Right lobe of liver (tissue), 4 donors: Measurements from ENCODE around the gene ABCA12.

ENCODE experiments used
- POLR2A ChIP-seq: fragments of 450-650 bp; IDR thresholded peaks from one replicate; pipeline ENCODE4 v1.6.1; 2017; ENCODE audit warnings: antibody characterized with exemption, mild to moderate bottlenecking
- TF ChIP-seq, protein P1 (sequence below), 4 donors: fragments of 200-600 bp in 3 of 4; fragments of 450-650 bp in 1 of 4; IDR thresholded peaks; one replicate each; pipeline versions ENCODE4 v1.5.1 to v1.8.0; 2016 to 2022; ENCODE audit warnings: antibody characterized with exemption in 4 of 4, mild to moderate bottlenecking in 2 of 4
- donor health status: DM: no; HTN: no; CAD: no.
- donor health status: DM: no; HTN: no; CAD: no.
- donor health status: DM: no; HTN: yes; CAD: no.

DNA sequence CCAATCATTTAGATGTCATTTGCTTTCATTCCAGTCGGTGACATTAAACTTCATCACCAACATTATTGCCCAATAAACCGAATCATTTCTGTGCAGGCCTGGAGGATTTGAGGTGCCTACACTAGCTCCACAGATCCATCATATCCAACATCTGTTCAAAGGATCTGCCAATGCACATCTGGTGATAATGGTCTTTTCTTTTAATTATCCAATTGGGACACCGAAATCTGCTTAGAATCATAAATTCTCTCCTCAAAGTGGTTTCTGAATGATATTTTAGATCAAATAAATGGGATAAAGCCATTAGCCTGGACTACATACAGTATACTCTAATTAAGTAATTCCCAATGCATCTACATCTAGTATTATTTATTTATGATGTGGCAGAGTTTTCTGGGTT, 85.6 kb downstream of the ABCA12 start:
- TF ChIP-seq, protein P1, sequence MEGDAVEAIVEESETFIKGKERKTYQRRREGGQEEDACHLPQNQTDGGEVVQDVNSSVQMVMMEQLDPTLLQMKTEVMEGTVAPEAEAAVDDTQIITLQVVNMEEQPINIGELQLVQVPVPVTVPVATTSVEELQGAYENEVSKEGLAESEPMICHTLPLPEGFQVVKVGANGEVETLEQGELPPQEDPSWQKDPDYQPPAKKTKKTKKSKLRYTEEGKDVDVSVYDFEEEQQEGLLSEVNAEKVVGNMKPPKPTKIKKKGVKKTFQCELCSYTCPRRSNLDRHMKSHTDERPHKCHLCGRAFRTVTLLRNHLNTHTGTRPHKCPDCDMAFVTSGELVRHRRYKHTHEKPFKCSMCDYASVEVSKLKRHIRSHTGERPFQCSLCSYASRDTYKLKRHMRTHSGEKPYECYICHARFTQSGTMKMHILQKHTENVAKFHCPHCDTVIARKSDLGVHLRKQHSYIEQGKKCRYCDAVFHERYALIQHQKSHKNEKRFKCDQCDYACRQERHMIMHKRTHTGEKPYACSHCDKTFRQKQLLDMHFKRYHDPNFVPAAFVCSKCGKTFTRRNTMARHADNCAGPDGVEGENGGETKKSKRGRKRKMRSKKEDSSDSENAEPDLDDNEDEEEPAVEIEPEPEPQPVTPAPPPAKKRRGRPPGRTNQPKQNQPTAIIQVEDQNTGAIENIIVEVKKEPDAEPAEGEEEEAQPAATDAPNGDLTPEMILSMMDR (IDR thresholded peaks at IDR 0.05): no peak
- TF ChIP-seq POLR2A: no peak
